Adrenal gland (tissue), 12 donors: Measurements from ENCODE around the gene RPAP3. TPM values are rescaled to one million over a fixed set of nuclear protein-coding genes. Genes with fewer than 3 reads are reported as not detected.
A peak's percentile ranks its signal among the peaks of the same experiment; 100 is the strongest.

ENCODE experiments used
- DNase-seq, 7 donors: peaks; one replicate each; pipeline ENCODE4 v3.0.0-alpha.2; 2019 to 2020
- H3K27ac ChIP-seq, 5 donors: fragments of 200-600 bp; sonication (generic) in 4 of 5; 1 replicate in 3 of 5; 2 replicates in 2 of 5; pipeline versions ENCODE4 v1.5.1 to v1.8.0; 2016 to 2020; ENCODE audit warnings: mild to moderate bottlenecking in 1 of 5
- H3K27me3 ChIP-seq: fragments of 200-600 bp; 2 replicates; pipeline ENCODE4 v1.8.0; 2021
- H3K36me3 ChIP-seq, 2 donors: fragments of 200-600 bp; replicated peaks in 1 of 2; 1 replicate in 1 of 2; 2 replicates in 1 of 2; pipeline versions ENCODE4 v1.5.1 to v1.8.0; 2018 to 2022
- H3K4me1 ChIP-seq, 2 donors: fragments of 200-600 bp; replicated peaks in 1 of 2; 1 replicate in 1 of 2; 2 replicates in 1 of 2; pipeline versions ENCODE4 v1.5.1 to v1.8.0; 2018 to 2021
- H3K4me3 ChIP-seq, 4 donors: fragments of 200-600 bp; sonication (generic) in 3 of 4; one replicate each; pipeline ENCODE4 v1.5.1; 2016 to 2018
- H3K9me3 ChIP-seq, 3 donors: fragments of 200-600 bp; sonication (generic) in 1 of 3; replicated peaks in 1 of 3; 1 replicate in 2 of 3; 2 replicates in 1 of 3; pipeline versions ENCODE4 v1.5.1 to v1.8.0; 2016 to 2021
- CTCF ChIP-seq, 6 experiments: fragments of 450-650 bp in 4 of 6; fragments of 200-600 bp in 2 of 6; sonication (generic) in 1 of 6; IDR thresholded peaks; 1 replicate in 5 of 6; 2 replicates in 1 of 6; pipeline versions ENCODE4 v1.5.1 to v1.8.0; 2016 to 2021; ENCODE audit warnings: antibody characterized with exemption in 6 of 6, mild to moderate bottlenecking in 2 of 6, moderate library complexity in 1 of 6
- POLR2A ChIP-seq, 2 donors: fragments of 450-650 bp; IDR thresholded peaks; one replicate each; pipeline ENCODE4 v1.6.1; 2017; ENCODE audit warnings: antibody characterized with exemption in 2 of 2, mild to moderate bottlenecking in 2 of 2, moderate library complexity in 1 of 2
- WGBS, 4 donors: extraction: QIAGEN DNeasy Blood & Tissue Kit in 2 of 4; methylation state at CpG; one replicate each; pipeline versions ENCODE4 v1.1.5 to v1.1.7; 2013 to 2017; 5-methylcytosine and 5-hydroxymethylcytosine counted together
- intact Hi-C, 2 donors: fragments of 100-400 bp; cut with DNase I; formaldehyde crosslinking; loops; one replicate each; pipeline versions ENCODE4 v1.14.1 to v1.15.0; 2022 to 2023
- polyA plus RNA-seq, 3 donors: library from polyadenylated mRNA; stranded (reverse); fragments of 200-250 nt in 2 of 3; fragments of 350-450 nt in 1 of 3; fragmentation: Illumina TruSeq in 1 of 3; extraction: RNeasy Lipid Tissue Mini Kit (QIAGEN cat#74804) in 1 of 3; gene quantifications; one replicate each; pipeline ENCODE4 v1.2.3, GENCODE V29; 2013 to 2014
- total RNA-seq, 9 donors: library from RNA; depleted of rRNA in 4 of 9; stranded (reverse); fragments of >200 nt in 4 of 9; fragments of 120-200 nt in 1 of 9; fragmentation: NEBNext Ultra II Directional in 1 of 9; extraction: Animal tissue kit (Norgen Biotek cat#: 25700) in 1 of 9; gene quantifications; one replicate each; pipeline versions ENCODE4 v1.1.0 to v1.2.4, GENCODE V29; 2013 to 2023
- donor health status: healthy with polysubstance abuse.
- donor health status: Bipolar disorder and iron deficiency.
- donor health status: DM: yes; HTN: yes; CAD: no.
- donor health status: DM: no; HTN: no; CAD: no.
- donor health status: DM: no; HTN: no; CAD: no.
- donor health status: DM: yes; HTN: yes; CAD: no.

Gene RPAP3
- total and polyA plus RNA-seq, 12 donors: 7.3 to 56.1 (median 16.7) TPM

GRCh38 chr12:47721431-47721973 lies 15.7 kb upstream of the RPAP3 start:
- WGBS, 4 donors: 83 to 89% (median 86%) methylated on average over 9 of the region's 9 CpGs
- Histone ChIP-seq H3K27ac (no peak overlapping the region), H3K36me3 (no peaks in the 10 kb centered on the region), H3K27me3 (no peaks in the 10 kb centered on the region), H3K4me3 (no peak overlapping the region), H3K9me3 (no peaks in the 10 kb centered on the region), H3K4me1 (peaks cover 13 to 19% of the 10 kb centered on the region in 2 donors)
- intact Hi-C loops: loop anchor here in 1 of 2 donors (5.0 kb wide), 1 partner anchor 46 kb away; no protein-coding TSS in a partner anchor
- no peak for TF ChIP-seq CTCF (IDR thresholded peaks at IDR 0.05)
- TF ChIP-seq POLR2A (IDR thresholded peaks at IDR 0.05): no peak
- DNase-seq: peak in 1 of 7 donors; percentile 13

GRCh38 chr12:47718531-47718930 lies 12.7 kb upstream of the RPAP3 start:
- DNase-seq: peak in 1 of 7 donors; percentile 21
- Histone ChIP-seq H3K4me3 (no peak overlapping the region), H3K36me3 (no peaks in the 10 kb centered on the region), H3K9me3 (no peaks in the 10 kb centered on the region), H3K27ac (peak overlapping the region in 2 of 5 donors; percentile 66 to 82), H3K4me1 (peaks cover 24 to 37% of the 10 kb centered on the region in 2 donors), H3K27me3 (no peaks in the 10 kb centered on the region)
- intact Hi-C loops: loop anchor here (5.0 to 10.0 kb wide), 2 partner anchors 119 to 226 kb away; no protein-coding TSS in a partner anchor
- 55 to 70% (median 65%) methylated on average over 1 of the region's 1 CpG for WGBS, 4 donors
- TF ChIP-seq POLR2A (IDR thresholded peaks at IDR 0.05): no peak

- peak; percentile 77 to 94 (median 87) for DNase-seq
- H3K36me3 ChIP-seq: no peaks in the 10 kb centered on the region
- intact Hi-C loops: loop anchor here (5.0 to 10.0 kb wide), 2 partner anchors 120 to 227 kb away; no protein-coding TSS in a partner anchor
- H3K9me3 ChIP-seq: no peaks in the 10 kb centered on the region
- H3K27ac ChIP-seq: peak overlapping the region in 4 of 5 donors; percentile 45 to 82 (median 71)
- no peaks in the 10 kb centered on the region for H3K27me3 ChIP-seq
- no peak overlapping the region for H3K4me3 ChIP-seq
- TF ChIP-seq CTCF (IDR thresholded peaks at IDR 0.05) (peak; percentile 50 to 74 (median 62)), POLR2A (IDR thresholded peaks at IDR 0.05) (no peak)
- peaks cover 24 to 37% of the 10 kb centered on the region in 2 donors for H3K4me1 ChIP-seq
- 16 to 19% (median 17%) methylated on average over 10 to 13 of the region's 13 CpGs for WGBS, 4 donors
Observed at GRCh38 chr12:47717443-47718193, 11.8 kb upstream of the RPAP3 start.

- Histone ChIP-seq H3K4me1 (peaks cover 24 to 37% of the 10 kb centered on the region in 2 donors), H3K4me3 (no peak overlapping the region), H3K9me3 (no peaks in the 10 kb centered on the region), H3K27ac (peak overlapping the region in 2 of 5 donors; percentile 77 to 82), H3K36me3 (no peaks in the 10 kb centered on the region), H3K27me3 (no peaks in the 10 kb centered on the region)
- peak in 1 of 7 donors; percentile 52 for DNase-seq
- no peak for TF ChIP-seq CTCF (IDR thresholded peaks at IDR 0.05)
- intact Hi-C loops: loop anchor here (5.0 to 10.0 kb wide), 2 partner anchors 120 to 228 kb away; no protein-coding TSS in a partner anchor
- 82 to 100% (median 83%) methylated on average over 1 to 6 of the region's 6 CpGs for WGBS, 4 donors
Observed at GRCh38 chr12:47717046-47717442, 11.2 kb upstream of the RPAP3 start.
